ENCODE data around the gene IFITM2.
"Not testable (repeated sequence)": the region's sequence is repeated elsewhere in the genome, so short reads cannot be mapped to it uniquely, and the experiment has no call there.

The IFITM2 gene

DNA sequence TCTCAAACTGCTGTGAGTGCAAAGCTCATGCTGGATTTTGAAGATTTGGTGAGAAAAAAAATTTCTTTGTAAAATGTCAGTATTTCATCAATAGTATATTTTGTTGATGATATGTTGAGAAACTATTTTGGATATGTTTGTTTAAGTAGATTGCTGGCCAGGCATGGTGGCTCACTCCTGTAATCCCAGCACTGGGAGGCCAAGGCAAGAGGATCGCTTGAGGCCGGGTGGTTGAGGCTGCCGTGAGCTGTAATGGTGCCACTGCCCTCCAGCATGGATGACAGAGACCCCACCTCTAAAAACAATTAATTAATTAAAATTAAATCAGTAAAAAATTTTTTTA is 19.9 kb downstream of the IFITM2 start:
- no peak for DNase-seq

DNA sequence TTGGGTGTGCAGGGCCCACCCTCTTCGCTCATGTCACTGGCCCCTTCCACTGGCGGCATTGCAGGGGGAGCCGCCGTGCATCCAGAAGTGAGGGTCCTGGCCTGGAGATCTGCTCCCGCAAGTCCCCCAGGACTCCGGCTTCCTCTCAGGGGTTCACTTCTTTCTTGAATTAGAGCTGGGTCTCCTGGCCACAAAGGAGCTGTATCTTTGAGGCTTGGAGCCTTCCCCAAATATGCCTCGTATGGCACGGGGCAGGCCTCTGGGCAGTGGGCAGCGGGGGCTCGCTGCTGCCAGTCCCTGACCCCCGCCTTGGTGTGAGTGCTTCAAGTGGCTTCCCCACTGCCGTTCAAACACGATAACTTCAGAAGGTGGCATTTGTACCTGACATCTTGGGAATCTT is 20.4 kb downstream of the IFITM2 start:
- no peak for DNase-seq

- DNase-seq, result not testable (repeated sequence)
Measured at GRCh38 chr11:328516-329100, 21.0 kb downstream of the IFITM2 start.

DNA sequence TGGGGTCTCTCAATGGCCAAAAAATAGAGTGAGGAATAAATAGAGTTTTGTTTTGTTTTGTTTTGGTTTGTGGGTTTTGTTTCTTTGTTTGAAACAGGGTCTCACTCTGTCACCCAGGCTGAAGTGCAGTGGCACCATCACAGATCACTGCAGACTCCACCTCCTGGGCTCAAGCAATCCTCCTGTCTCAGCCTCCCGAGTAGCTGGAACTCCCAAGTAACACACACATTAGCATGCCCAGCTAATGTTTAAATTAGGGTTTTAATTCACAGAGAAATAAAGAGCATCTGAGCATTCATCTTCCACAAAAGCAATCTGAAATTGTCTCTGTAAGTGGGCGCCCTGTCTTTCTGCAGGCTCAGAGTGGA is 22.3 kb downstream of the IFITM2 start:
- no peak for DNase-seq

DNA sequence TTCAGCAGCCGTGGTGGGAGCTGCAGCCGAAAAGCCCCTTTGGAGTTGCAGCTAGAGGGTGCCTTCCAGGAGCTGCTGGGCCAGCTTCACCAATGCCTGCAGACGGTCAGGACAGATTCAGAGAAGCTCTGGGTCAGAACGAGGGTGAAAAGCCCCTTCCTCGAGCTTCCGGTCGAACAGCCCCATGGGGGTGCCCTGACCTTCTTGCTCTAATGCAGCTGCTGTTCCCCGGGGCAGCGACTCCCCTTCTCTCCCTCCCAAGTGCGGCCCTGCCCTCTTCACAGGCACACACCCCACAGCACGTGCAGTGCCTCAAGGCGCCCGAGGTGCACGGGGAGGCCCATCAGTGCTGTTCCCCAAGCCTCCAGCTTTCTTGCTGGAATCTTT is 22.7 kb downstream of the IFITM2 start:
- DNase-seq, result no peak

GRCh38 chr11:330694-331357 is 23.2 kb downstream of the IFITM2 start:
- DNase-seq, result no peak

GRCh38 chr11:331358-332060 is 23.9 kb downstream of the IFITM2 start:
- DNase-seq, result no peak

DNA sequence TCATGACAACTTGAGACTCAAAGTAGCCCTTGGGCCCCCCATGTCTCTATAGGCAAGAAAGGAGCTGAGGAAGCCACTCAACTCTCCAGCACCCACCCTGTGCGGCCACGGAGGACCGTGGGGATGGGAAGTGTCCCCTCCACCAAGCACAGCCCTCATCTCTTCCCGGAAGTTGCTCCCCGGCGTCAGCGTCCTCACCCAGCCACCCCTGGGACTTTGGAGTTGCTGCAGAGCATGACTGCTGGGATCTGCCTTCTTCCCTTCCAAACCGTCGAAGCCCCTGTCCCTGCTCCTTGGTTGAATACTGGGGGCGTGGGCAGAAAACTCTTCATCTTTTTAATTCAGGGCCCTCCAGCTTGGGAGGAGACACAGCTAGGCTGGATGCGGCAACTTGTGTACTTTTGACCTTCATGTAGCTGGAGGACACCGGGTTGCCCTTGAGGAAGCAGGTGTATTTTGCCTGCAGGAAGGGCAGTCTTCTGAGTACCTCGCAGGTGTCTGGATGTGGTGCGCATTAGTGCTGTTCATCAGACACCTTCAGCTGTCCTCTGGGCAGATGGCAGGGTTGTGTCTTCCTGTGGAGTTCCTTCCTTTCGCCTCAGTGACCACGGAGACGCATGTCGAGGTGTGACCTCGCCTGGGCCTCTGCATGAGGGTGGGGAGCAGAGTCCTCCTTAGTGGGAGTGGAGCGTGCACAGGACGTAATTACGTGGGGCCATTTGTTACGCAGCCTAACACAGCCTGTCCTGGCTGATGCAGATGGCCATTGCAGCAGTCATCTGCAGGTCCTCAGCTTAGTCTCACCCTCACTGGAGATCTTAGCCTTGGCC is 25.2 kb downstream of the IFITM2 start:
- no peak for DNase-seq

DNA sequence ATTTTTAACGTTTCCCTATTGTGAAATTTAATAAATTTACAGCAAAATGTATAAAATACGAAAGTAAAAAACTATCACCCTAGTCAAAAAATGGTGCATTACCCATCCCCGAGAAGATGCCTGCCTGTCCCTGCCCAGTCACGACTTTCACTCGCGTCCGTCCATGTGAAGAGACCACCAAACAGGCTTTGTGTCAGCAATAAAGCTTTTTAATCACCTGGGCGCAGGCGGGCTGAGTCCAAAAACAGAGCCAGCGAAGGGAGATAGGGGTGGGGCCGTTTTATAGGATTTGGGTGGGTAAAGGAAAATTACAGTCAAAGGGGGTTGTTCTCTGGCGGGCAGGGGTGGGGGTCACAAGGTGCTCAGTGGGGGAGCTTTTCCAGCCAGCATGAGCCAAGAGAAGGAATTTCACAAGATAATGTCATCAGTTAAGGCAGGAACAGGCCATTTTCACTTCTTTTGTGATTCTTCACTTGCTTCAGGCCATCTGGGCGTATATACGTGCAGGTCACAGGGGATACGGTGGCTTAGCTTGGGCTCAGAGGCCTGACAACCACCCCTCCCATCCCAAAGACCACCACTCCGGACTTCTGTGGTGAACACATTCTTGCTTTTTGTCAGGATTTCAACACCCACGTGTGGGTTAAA is 26.1 kb downstream of the IFITM2 start:
- DNase-seq, result not testable (repeated sequence)

GRCh38 chr11:334264-334994 is 26.8 kb downstream of the IFITM2 start:
- DNase-seq, result no peak

GRCh38 chr11:335779-336658 is 28.4 kb downstream of the IFITM2 start:
- no peak for DNase-seq

- no peak for DNase-seq
Measured at GRCh38 chr11:336659-337198, 29.1 kb downstream of the IFITM2 start.

DNA sequence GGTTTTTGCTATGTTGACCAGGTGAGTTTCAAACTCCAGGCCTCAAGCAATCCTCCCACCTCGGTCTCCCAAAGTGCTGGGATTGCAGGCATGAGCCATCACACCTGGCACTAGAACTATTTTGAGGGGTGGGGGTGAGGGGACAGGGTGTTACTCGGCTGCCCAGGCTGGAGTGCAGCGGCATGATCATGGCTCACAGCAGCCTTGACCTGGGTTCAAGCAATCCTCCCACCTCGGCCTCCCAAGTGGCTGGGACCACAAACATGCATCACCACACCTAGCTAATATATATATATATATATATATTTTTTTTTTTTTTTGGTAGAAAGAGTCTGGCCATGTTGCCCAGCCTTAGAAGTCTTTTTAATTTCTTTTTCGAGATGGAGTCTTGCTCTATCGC is 30.1 kb downstream of the IFITM2 start:
- DNase-seq, result no peak

DNA sequence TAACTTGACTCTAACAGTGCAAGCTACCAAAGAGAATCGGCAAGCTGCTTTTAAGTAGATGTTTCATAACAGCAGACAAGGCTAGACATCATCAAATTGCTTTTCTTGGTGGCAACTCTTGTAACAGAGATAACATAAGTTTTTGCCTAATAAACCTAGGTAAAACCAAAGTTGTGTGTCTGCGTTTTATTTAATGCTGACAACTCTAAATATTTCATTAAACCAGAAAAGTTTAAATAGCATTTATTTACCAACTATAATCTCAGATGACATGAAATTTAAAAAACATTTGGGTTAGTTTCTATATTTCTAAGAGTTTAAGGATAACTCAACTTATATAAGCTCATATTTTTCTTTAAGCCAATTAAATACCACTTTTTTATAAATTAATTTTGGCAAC is 32.3 kb downstream of the IFITM2 start:
- no peak for DNase-seq

DNA sequence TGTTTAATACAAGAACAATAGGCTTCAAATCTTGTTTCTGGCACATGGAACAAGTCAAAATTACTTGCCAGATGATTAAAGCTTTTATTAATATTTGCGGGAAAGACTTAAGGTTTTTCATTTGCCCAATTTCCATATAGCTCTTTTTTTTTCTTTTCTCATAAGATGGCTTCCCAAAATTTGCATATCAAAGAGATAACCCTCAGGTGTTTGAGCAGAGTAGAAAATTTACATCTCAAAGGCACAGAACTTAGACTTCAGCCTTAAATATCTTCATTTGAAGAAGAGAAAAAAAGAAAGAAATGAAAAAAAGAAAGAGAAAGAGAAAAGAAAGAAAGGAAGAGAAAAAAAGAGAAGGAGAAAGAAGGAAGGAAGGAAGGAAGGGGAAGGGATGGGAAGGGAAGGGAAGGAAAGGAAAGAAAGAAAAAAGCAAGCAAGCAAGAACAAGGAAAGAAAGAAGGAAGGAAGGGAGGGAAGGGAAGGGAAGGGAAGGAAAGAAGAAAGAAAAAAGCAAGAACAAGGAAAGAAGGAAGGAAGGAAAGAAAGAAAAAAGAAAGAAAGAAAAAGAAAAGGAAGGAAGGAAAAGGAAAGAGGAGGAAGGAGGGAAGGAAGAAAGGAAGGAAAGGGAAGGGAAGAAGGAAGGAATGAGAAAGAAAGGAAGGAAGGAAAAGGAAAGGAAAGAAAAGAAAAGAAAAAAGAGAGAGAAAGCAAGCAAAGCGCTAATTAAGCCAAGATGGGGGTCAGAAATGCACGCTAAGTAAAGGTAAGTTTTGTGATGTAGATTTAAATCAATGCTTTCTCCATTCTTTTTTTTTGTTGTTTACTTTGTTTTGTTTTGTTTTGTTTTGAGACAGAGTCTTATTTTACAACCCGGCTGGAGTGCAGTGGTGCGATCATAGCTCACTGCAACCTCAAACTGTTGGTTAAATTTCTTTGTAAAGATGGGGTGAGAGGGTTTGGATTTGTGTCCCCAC is 33.2 kb downstream of the IFITM2 start:
- DNase-seq, result no peak

DNA sequence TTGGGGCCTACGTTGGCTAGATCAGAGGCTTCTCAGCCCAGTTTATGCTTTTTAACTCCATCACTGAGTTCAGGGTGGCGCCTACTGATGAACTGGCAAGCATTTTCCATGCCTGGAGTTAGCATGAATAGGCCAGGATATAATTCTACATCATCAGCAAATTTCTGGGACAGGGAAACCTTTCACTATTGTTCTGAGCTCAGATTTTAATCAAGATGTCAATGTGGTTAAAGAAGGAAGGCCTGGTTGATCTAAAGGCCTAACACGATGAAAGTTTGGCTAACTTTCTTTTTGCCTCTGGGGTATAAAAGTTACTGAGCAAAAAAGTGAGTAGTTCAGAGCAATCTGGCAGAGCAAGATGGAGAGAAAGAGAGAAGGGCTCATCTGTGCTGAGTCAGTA is 34.7 kb downstream of the IFITM2 start:
- DNase-seq, result no peak

GRCh38 chr11:344836-345578 is 37.4 kb downstream of the IFITM2 start:
- no peak for DNase-seq

DNA sequence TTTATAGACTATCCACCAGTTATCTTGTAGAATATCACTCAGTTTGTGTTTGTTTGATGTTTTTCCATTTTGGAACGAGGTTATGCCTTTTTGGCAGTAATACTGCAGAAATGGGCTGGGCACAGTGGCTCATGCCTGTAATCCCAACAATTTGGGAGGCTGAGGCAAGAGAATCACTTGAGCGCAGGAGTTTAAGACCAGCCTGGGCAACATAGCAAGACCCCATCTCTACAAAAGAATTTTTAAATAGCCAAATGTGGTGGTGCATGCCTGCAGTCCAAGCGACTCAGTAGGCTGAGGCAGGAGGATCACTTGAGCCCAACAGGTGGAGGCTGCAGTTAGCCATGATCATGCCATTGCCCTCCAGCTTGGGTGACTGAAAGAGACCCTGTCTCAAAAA is 38.9 kb downstream of the IFITM2 start:
- no peak for DNase-seq

Measured in fibroblast of skin of right quadriceps (primary cell).